Hepatocyte (in vitro differentiated cells): ENCODE results near the gene FBXO42.

Source experiments
- CTCF ChIP-seq: fragments of 200-600 bp; sonication (generic); IDR thresholded peaks from 2 replicates; pipeline ENCODE4 v1.5.1; 2016; ENCODE audit warnings: antibody characterized with exemption, mild to moderate bottlenecking; ENCODE audit not compliant: poor library complexity
- EZH2phosphoT487 ChIP-seq: fragments of 200-600 bp; sonication (generic); IDR thresholded peaks from one replicate; pipeline ENCODE4 v1.6.1; 2018; ENCODE audit warnings: antibody characterized with exemption, mild to moderate bottlenecking, low read depth, moderate library complexity; ENCODE audit not compliant: unreplicated experiment, severe bottlenecking

- TF ChIP-seq CTCF (no peak), EZH2phosphoT487 (no peak)
These were observed 104.8 kb downstream of the FBXO42 start for GRCh38 chr1:16247441-16247840.
